Tongue (tissue), 2 donors: Measurements from ENCODE around the gene TMCO2. TPM values are rescaled to one million over a fixed set of nuclear protein-coding genes. Genes with fewer than 3 reads are reported as not detected.
A peak's percentile ranks its signal among the peaks of the same experiment; 100 is the strongest.
"Not testable (repeated sequence)": the region's sequence is repeated elsewhere in the genome, so short reads cannot be mapped to it uniquely, and the experiment has no call there.

Source experiments
- DNase-seq: peaks from one replicate; pipeline ENCODE4 v3.0.0-alpha.2; 2015
- total RNA-seq: library from RNA; depleted of rRNA; stranded (reverse); fragments of >200 nt; gene quantifications from one replicate; pipeline ENCODE4 v1.2.3, GENCODE V29; 2014

The TMCO2 gene
- total RNA-seq: not detected

DNA sequence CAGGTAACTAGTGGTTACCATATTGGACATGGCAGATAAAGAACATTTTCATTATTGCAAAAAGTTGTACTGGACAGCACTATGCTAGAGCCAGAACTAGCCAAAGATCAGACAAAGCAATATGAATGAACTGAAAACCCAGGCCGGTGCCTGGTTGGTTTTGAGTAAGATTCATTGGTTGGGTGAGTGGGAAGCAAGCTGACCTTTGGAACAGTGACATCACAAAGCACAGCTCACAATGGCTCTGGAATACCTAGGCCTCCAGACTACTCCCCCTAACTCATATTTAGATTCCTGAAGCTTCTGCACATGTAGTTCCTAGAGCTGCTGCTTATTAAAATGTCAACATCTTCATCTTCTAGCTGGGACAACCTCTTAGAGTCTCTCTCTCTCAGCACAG, at the start of gene TMCO2:
TMCO2 (plus strand) TSS at position 283 of the 400 bp plus-strand sequence; CDS start at position 340, 57 bp downstream.
- DNase-seq: no peak

DNA sequence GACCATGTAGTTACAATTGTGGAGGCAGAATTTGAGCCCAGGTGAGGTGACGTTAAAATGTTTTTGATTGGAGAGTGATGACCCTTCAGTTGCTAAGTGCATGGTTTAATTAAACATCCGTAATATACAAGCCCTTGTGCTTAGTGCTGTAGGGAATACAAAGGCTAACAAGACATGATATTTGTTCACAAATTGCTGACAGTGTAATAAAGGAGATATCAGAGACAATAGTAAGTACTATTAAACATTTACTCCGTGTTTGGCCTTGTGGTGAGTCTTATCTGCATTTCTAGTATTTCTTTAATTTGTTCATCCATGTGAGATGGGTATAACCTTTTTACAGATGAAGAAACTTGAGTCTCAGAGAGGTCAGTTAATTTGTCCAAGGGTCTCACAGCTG, 48.6 kb upstream of the TMCO2 start:
- no peak for DNase-seq

DNA sequence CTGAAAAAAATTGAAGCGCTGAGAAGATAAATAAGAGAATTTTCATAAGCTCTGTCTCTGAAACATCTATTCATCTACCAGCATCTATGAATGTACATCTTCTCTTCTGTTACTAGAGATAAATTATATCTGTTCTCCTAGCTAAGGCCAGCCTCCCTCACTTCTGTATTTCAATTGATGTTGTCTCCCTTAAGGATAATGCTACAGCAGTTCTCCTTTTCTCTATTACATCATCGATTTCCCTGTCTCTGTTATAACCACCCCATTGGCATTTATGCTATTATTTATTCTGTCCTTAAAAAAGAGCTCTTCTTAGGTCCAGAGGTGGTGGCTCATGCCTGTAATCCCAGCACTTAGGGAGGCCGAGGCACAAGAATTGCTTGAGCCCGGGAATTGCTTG, 42.9 kb upstream of the TMCO2 start:
- DNase-seq: no peak

DNA sequence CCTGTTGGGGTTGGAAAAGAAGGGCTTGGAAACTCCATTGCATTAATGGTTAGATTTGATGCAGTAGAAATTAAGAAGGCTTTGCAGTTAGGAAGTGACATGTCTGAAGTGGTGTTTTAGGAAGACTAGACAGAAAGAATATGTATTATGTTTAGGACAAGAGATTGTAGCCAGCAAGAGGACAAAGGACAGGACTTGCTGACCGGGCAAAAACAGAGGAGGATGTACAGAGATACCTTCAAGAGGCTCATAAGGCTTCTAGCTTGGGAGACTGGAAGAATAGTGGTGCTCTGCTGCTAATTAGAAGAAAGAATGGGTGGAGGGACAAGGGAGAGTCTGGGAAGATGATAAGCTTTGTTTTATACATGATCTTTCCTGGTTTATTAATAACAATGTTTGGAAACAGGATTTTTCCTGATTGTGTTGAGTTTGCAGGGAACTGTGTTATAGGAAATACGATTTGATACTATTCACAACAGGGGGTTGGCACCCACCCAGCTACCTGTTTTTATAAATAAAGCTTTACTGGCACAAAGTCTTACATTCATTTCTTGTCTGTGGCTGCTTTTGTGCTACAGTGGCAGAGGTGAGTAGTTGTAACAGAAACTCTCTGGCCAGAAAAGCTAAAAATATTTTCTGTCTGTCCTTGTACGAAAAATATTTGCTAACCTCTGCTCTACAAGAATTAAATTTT, 37.1 kb upstream of the TMCO2 start:
- DNase-seq: no peak

DNA sequence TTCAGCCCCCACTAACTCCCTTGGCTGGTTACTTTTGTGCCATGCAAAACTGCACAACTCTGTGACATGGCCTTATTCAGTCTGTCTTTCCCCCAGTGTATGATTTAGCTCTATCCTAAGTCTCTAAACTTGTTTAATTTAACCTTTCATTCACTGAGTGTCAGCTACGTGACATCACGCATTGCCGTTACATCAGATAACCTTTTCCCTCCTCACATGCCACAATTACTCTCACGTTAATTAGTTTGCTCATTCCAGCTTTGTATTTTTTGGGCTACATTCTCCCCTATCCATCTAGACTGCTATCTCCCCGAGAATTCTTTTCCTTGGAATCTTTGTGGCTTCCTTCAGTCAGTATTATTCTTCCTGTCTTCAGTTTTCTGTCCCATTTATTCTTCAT, 29.4 kb upstream of the TMCO2 start:
- DNase-seq: no peak

DNA sequence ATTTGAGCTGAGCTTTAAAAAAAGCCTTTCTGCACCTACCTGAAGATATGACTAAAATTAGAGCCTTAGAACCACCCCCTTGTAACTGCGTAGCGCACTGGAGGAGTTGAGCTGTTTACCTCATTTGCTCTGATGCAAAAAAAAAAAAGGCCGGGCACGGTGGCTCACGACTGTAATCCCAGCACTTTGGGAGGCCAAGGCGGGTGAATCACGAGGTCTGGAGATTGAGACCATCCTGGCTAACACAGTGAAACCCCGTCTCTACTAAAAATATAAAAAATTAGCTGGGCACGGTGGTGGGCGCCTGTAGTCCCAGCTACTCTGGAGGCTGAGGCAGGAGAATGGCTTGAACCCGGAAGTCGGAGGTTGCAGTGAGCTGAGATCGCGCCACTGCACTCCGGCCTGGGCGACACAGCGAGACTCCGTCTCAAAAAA, 26.2 kb upstream of the TMCO2 start:
- DNase-seq: not testable (repeated sequence)

DNA sequence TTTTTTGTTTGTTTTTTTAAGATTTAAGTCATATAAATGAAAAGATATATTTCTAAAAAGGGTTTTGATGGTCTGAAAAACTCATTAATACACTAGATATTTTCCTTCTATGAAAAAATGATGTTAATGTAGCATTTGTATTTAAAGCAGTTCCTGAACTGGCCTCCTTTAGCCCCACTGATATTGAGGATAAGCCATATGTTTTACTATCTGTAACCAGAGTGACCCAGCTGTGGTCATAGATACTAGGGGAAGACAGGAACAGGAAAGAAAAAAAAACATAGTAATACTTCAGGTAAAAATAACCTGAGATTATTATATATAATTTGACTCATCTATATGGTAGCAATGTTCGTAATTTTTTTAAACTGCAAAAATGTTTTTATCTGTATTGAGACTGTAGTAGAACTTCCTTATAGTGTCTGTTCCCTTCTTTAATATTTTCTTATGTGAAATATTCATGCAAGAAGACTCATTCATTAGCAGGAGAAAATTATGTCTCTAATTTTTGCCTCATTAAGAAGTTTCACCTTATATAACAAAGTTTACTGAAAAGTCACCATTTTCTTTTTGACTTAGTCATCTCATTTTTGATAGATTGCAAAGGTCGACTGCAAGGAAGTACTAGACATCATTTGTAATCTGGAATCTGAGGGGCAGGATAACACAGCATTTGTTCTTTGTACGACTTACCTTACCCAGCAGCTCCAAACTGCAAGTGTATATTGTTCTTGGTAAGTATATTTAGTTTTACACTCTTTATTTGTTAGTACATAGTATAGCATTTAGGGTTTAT, 25.6 kb upstream of the TMCO2 start:
- no peak for DNase-seq

DNA sequence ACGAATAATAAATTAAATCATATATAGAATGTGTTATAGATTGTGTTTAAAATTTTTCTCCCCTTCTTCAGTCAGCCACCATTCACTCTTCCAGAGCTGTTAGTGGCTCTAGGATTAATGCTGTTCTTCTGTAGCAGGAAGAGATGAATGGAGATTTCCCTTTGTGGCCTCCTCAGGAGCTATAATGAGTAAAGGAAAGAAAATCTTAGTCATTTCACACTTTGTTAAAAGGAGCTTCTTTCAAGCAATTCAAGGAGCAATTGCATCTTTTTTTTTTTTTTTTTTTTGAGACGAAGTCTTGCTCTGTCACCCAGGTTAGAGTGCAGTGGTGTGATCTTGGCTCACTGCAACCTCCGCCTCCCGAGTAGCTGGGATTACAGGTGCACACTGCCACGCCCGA, 23.7 kb upstream of the TMCO2 start:
- no peak for DNase-seq

DNA sequence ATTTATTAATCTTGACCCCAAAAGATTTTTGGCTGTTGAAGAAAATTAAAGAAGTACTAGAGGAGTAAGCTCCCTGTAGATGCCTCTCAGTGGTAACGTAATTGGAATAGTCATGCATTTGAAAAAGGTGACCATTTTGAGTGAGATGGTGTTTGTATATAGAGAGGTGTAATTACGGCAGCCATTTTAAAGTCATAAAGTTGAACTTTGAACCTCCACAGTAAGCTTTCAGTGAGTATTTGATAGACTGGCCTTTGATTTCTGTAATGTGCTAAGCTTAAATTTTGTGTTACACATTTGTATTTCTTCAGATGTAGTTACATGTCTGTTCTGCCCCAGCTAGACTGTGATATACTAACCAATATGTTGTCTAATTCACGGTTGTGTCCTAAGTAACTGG, 21.5 kb upstream of the TMCO2 start:
- no peak for DNase-seq

DNA sequence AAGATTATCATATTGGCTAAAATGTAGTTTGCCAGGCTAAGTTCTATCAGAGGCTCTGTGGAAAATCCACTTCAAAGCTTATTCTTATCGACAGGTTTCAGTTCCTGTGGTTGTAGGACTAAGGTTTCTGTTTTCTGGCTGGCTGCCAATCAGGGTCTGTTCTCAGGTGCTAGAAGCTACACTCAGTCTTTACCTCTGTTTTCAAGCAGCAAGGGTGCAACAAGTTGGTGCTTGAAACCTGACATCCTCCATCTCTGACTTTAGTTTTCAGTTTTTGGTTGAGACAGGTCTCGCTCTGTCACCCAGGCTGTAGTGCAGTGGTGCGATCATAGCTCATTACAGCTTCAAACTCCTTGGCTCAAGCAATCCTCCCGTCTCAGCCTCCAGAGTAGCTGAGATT, 15.3 kb upstream of the TMCO2 start:
- DNase-seq: peak; percentile 11

DNA sequence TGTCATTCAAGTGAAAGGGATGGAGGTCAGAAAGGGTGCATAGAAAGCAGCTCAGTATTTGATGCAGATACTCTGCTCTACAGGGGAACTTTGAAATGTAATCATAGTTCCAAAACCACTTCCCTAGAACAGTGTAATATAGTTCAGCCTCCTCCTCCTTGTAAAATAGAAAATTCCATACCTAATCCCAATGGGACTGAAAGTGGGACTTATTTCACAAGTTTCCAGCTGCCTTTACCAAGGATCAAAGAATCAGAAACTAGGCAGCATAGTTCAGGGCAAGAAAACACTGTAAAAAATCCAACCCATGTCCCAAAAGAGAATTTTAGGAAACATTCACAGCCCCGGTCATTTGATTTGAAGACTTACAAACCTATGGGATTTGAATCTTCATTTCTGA, 8.1 kb upstream of the TMCO2 start:
- no peak for DNase-seq

DNA sequence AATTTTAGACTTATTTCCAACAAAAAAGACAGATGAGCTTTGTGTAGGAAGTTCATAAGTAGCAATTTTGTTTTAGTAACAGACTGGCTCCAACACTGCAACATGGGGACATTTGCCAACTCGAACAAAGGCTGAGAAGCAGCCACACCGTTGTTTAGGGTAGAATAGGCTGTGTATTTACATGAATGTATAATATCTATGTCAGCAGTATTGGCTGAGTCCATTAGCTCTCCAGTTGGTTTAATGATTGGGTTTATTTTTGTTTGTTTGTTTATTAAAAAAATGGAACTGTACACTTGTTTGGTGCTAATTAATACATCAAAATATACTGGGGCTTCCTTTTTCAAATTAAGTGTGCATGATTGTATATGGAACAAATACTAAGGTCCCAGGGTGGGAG, 7.3 kb upstream of the TMCO2 start:
- DNase-seq: no peak

DNA sequence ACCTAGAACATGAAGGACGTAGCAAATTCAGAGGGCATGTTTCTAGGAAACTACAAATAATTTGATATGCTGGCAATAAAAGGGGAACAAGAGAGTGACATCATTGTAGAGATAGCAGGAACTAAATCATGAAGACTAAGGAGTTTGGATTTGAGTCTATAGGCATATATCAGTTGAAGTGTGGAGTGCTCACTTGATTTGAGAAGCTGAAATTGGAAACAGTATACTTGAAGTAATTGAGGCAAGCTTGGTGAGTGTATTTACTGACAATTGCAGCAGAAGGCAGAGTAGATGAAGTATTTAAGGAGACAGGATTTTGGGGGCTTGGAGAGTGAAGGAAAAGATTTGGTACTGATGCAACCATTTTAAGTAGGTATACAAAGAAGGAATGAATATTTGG, 6.4 kb upstream of the TMCO2 start:
- DNase-seq: no peak

DNA sequence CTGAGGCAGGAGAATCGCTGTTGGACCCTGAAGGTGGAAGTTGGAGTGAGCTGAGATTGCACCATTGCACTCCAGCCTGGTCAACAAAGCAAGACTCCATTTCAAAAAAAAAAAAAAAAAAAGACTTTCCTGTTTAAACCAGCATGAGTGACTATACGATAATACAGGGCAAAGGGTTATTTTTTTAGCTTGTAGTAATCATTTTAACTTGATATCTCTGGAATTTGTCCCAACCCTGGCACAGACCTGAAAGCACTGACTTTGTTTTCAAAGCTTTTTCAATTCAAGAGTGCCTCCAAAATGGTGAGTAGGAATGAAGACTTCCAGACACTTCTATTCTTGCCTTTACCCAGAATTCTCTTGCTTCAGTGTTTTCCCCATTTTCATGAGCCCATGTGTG, 4.4 kb upstream of the TMCO2 start:
- DNase-seq: no peak

DNA sequence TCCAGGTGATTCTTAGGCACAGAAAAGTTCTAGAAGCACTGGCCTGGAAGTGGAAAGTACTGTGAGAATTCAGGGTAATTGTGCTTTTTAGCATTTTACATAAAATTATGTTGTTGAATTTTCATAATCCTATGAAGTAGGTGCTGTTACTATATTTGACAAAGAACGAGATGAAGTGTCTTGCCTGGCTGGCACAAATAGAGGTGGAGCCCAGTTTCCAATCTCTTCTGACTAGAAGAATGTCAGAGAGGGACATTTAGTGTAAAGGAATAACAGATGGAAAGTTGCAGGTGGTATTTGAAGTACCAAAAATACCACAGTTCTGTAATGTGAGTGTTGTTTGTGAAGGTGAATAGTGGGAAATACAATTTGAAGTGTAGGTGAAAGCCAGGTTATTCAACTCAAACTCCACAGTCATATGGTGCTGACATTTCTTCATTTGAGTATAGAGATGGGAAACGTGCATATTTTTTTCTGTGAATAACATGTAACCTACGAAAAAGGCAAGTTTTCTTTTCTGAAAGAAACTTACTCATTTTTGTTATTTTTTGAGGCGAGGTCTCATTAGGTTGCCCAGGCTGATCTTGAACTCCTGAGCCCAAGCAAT, 3.5 kb upstream of the TMCO2 start:
- DNase-seq: no peak

DNA sequence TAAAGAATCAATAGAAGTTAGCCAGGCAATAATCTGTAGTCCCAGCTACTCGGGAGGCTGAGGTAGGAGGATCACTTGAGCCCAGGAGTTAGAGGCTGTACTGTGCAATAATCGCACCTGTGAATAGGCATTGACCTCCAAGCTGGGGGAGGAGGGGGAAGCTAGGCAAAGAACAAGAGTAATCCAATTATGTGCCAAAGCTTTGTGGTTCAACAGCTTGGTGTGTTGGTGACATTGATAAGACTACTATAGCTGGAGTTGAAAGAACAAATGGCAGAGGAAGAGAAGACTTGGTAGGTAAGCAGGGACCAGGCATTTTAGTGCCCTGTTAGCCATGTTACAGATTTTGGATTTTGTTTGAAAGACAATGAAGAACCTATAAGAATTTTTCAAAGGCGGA, 2.1 kb upstream of the TMCO2 start:
- DNase-seq: no peak

DNA sequence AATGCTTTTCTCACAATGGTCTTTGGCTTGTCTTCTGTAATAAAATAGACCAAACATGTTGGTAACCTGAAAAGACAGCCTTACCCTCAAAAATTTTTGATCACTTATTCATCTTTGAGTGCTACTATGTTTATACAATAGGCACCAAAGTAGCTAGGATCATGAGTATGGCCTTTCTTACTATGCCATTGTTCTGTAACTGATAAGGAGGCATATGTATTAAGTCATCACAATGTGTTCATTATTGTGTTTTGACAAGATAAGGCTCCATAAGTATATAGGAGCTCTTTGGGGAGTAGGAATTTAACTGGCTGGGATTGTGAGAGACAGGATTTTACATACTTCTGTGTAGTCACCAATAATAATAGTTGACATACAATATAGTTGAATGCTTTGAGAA, 675 bp downstream of the TMCO2 start:
- DNase-seq: no peak

DNA sequence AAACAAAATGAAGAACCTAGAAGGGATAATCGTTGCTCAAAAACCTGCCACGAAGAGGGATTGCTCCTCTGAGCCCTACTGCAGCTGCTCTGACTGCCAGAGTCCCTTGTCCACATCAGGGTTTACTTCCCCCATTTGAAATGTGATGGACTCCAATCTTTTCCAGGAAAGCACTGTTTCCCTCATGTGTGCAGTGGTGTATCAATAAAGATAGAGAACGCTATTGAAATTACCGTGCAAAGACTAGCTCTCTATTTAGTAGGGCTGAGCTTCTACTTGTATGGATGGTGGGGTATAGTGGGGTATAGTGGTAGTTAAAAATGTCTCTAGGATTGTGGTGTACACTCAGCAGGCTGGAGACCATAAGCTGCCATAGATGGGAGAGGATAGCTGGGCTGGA, 3.7 kb downstream of the TMCO2 start:
- no peak for DNase-seq

DNA sequence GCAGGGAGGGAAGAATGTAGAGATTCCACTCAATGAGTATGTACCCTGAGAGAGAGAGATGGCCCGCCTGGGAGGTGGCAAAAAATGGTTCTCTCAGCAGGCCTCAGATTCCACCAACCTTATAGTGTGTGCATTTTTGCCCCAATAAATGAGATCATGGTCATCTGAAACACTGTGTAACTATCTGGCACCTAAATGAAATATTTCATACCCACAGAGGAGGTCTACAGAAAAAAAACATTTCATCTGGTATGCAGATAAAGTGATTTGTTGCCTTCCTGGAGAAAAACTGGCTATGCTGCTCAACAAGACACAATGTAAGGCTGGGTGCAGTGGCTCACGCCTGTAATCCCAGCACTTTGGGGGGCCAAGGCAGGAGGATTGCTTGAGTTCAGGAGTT, 4.9 kb downstream of the TMCO2 start:
- no peak for DNase-seq

DNA sequence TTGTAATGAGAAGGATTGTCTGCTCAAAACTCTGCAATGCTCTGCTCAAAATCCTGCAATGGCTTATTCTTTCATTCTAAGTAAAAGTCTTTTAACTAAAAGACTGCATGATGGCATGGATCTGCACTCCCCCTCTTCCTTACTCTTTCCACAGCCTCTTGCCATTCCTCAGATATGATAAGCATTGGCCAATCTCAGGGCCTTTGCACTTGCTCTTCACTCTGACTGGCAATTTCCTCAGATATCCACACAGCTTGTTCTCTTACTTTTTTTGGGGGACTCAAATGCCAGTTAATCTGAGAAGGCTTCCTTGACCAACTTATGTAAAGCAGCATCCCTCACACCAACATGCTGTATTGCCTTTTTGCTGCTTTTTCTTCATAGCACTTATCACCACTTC, 7.5 kb downstream of the TMCO2 start:
- DNase-seq: no peak

DNA sequence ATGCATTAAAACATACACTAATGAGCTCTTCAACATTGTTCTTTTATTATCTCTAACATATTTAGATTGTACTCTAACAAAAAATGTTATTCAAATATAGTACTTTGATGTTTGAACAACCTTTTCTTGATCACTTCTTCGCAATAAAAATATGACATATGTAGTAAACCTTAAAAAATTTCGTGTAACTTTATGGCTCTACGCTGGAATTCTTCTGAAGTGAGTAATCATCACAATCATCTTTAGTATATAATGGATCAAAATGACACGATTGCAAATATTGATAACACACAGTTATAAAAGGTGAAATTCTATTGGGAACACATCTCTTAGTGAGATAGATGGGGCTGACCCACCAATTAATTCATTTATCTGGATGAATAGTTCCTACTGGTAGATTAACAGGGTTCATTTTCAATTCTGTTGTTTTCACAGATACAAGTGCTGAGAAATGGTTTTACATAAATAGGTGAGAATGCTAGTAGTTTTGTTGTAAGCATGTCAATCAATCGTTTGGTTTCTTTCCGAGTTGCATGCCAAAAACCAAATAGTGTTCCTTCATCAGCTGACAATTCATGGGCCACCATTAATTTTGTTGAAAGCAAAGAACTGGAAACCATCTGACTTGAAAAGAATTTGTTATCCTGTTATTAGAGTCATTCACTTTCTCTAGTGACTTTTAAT, 8.8 kb downstream of the TMCO2 start:
- DNase-seq: peak; percentile 11

DNA sequence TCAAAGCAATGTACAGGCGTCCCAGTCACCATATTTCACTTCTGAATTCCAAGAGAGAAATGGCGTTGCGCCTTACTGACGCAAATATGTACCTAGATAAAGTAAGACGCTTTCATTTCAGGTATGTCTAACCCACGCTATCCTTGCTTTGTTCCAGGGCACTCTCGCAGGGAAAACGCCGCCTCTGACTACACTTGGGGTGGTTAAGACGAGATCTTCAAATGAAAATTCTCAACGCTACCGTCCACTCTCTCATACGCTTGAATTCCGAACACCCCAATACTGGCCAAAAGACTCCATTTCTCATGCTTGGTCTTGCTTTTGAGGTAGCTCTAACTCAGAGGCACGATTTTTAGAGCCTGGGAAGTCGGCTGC, 9.6 kb downstream of the TMCO2 start:
- DNase-seq: no peak
